ENCODE data around the gene SLC9A7.

Gene SLC9A7

GRCh38 chrX:46597208-46597607, 161.7 kb downstream of the SLC9A7 start:
- no peak for DNase-seq (ENCODE audit: low read depth)
- no peak for TF ChIP-seq CTCF (IDR thresholded peaks at IDR 0.05; ENCODE audit: low read depth, low read length, missing control alignments)
- no peak overlapping the region for H3K4me3 ChIP-seq (ENCODE audit: low read depth, low read length)
- in situ Hi-C loops (cut with HindIII; ENCODE audit: low sequenced_read_pairs): no loop called here

- no peak for DNase-seq (ENCODE audit: low read depth)
- TF ChIP-seq CTCF (IDR thresholded peaks at IDR 0.05; ENCODE audit: low read depth, low read length, missing control alignments): no peak
- in situ Hi-C loops (cut with HindIII; ENCODE audit: low sequenced_read_pairs): no loop called here
- H3K4me3 ChIP-seq (ENCODE audit: low read depth, low read length): no peak overlapping the region
Observed at GRCh38 chrX:46595084-46595483, 163.8 kb downstream of the SLC9A7 start.

- in situ Hi-C loops (cut with HindIII; ENCODE audit: low sequenced_read_pairs): no loop called here
- no peak overlapping the region for H3K4me3 ChIP-seq (ENCODE audit: low read depth, low read length)
- no peak for DNase-seq (ENCODE audit: low read depth)
- no peak for TF ChIP-seq CTCF (IDR thresholded peaks at IDR 0.05; ENCODE audit: low read depth, low read length, missing control alignments)
Observed at GRCh38 chrX:46589977-46590723, 168.8 kb downstream of the SLC9A7 start.

GRCh38 chrX:46588263-46588662, 170.7 kb downstream of the SLC9A7 start:
- DNase-seq (ENCODE audit: low read depth): peak; percentile 53
- in situ Hi-C loops (cut with HindIII; ENCODE audit: low sequenced_read_pairs): no loop called here
- no peak overlapping the region for H3K4me3 ChIP-seq (ENCODE audit: low read depth, low read length)
- TF ChIP-seq CTCF (IDR thresholded peaks at IDR 0.05; ENCODE audit: low read depth, low read length, missing control alignments): no peak

GRCh38 chrX:46587753-46588171, 171.2 kb downstream of the SLC9A7 start:
- no peak for DNase-seq (ENCODE audit: low read depth)
- no peak for TF ChIP-seq CTCF (IDR thresholded peaks at IDR 0.05; ENCODE audit: low read depth, low read length, missing control alignments)
- no peak overlapping the region for H3K4me3 ChIP-seq (ENCODE audit: low read depth, low read length)
- in situ Hi-C loops (cut with HindIII; ENCODE audit: low sequenced_read_pairs): no loop called here

GRCh38 chrX:46587158-46587557, 171.8 kb downstream of the SLC9A7 start:
- in situ Hi-C loops (cut with HindIII; ENCODE audit: low sequenced_read_pairs): no loop called here
- no peak overlapping the region for H3K4me3 ChIP-seq (ENCODE audit: low read depth, low read length)
- DNase-seq (ENCODE audit: low read depth): no peak
- TF ChIP-seq CTCF (IDR thresholded peaks at IDR 0.05; ENCODE audit: low read depth, low read length, missing control alignments): no peak

All from astrocyte of the cerebellum (primary cell).